ENCODE data around the gene DVL2. TPM values are rescaled to one million over a fixed set of nuclear protein-coding genes. Genes with fewer than 3 reads are reported as not detected.

The DVL2 gene
- total and polyA plus RNA-seq, 2 of the 13 experiments (the other 11 are each of a cell fraction or from before 2014, with no cell fraction given), result 5.7 to 38.2 TPM

- 0 out of 2 replicates have a peak, but pooled peaks have one; percentile 14 for TF ChIP-seq ZBTB46 (CRISPR knock-in tag; IDR thresholded peaks at IDR 0.05; ENCODE audit: borderline replicate concordance)
- TF ChIP-seq HDAC2 (CRISPR knock-in tag; IDR thresholded peaks at IDR 0.05), result no peak; the same call in 1 of the 2 replicates
- no peak for TF ChIP-seq PLRG1 (conservative IDR thresholded peaks at IDR 0.05)
- TF ChIP-seq ZNF768 (CRISPR knock-in tag; IDR thresholded peaks at IDR 0.05), result peak; percentile 66; the same call in 1 of the 2 replicates
- TF ChIP-seq HNF1B (CRISPR knock-in tag; IDR thresholded peaks at IDR 0.05), result 0 out of 2 replicates have a peak, but pooled peaks have one; percentile 11
- TF ChIP-seq ZNF567 (CRISPR knock-in tag; IDR thresholded peaks at IDR 0.05; ENCODE audit: borderline replicate concordance), result no peak
- TF ChIP-seq ZNF414 (CRISPR knock-in tag; IDR thresholded peaks at IDR 0.05), result peak; percentile 55; the same call in 1 of the 2 replicates
- TF ChIP-seq, protein P1, sequence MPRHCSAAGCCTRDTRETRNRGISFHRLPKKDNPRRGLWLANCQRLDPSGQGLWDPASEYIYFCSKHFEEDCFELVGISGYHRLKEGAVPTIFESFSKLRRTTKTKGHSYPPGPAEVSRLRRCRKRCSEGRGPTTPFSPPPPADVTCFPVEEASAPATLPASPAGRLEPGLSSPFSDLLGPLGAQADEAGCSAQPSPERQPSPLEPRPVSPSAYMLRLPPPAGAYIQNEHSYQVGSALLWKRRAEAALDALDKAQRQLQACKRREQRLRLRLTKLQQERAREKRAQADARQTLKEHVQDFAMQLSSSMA (CRISPR knock-in tag; IDR thresholded peaks at IDR 0.05), result no peak; the same call in 1 of the 2 replicates
- TF ChIP-seq NAIF1 (CRISPR knock-in tag; IDR thresholded peaks at IDR 0.05; ENCODE audit: borderline replicate concordance), result peak; percentile 72; the same call in 1 of the 2 replicates
- TF ChIP-seq, protein P2, sequence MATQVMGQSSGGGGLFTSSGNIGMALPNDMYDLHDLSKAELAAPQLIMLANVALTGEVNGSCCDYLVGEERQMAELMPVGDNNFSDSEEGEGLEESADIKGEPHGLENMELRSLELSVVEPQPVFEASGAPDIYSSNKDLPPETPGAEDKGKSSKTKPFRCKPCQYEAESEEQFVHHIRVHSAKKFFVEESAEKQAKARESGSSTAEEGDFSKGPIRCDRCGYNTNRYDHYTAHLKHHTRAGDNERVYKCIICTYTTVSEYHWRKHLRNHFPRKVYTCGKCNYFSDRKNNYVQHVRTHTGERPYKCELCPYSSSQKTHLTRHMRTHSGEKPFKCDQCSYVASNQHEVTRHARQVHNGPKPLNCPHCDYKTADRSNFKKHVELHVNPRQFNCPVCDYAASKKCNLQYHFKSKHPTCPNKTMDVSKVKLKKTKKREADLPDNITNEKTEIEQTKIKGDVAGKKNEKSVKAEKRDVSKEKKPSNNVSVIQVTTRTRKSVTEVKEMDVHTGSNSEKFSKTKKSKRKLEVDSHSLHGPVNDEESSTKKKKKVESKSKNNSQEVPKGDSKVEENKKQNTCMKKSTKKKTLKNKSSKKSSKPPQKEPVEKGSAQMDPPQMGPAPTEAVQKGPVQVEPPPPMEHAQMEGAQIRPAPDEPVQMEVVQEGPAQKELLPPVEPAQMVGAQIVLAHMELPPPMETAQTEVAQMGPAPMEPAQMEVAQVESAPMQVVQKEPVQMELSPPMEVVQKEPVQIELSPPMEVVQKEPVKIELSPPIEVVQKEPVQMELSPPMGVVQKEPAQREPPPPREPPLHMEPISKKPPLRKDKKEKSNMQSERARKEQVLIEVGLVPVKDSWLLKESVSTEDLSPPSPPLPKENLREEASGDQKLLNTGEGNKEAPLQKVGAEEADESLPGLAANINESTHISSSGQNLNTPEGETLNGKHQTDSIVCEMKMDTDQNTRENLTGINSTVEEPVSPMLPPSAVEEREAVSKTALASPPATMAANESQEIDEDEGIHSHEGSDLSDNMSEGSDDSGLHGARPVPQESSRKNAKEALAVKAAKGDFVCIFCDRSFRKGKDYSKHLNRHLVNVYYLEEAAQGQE (IDR thresholded peaks at IDR 0.05; ENCODE audit: borderline replicate concordance in 1 of 2, low read depth in 1 of 2, low read length in 2 of 2), result no peak
- TF ChIP-seq, protein P3, sequence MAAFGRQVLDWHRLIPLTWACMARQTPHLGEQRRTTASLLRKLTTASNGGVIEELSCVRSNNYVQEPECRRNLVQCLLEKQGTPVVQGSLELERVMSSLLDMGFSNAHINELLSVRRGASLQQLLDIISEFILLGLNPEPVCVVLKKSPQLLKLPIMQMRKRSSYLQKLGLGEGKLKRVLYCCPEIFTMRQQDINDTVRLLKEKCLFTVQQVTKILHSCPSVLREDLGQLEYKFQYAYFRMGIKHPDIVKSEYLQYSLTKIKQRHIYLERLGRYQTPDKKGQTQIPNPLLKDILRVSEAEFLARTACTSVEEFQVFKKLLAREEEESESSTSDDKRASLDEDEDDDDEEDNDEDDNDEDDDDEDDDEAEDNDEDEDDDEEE (CRISPR knock-in tag; IDR thresholded peaks at IDR 0.05), result no peak
- TF ChIP-seq ZNF883 (CRISPR knock-in tag; IDR thresholded peaks at IDR 0.05; ENCODE audit: not compliant biosample characterization), result peak; percentile 91
- peak; percentile 68 for TF ChIP-seq PHF21A (CRISPR knock-in tag; IDR thresholded peaks at IDR 0.05)
- TF ChIP-seq ZNF460 (CRISPR knock-in tag; IDR thresholded peaks at IDR 0.05; ENCODE audit: borderline replicate concordance), result no peak
- peak; percentile 92; the same call in 1 of the 2 replicates for TF ChIP-seq ZNF598 (CRISPR knock-in tag; IDR thresholded peaks at IDR 0.05; ENCODE audit: borderline replicate concordance)
- no peak; the same call in 1 of the 2 replicates for TF ChIP-seq DNMT3B (CRISPR knock-in tag; conservative IDR thresholded peaks at IDR 0.05)
- TF ChIP-seq GPN1 (CRISPR knock-in tag; IDR thresholded peaks at IDR 0.05; ENCODE audit: borderline replicate concordance), result no peak
- no peak for TF ChIP-seq ZNF431 (CRISPR knock-in tag; IDR thresholded peaks at IDR 0.05; ENCODE audit: borderline replicate concordance, low read depth)
Observed at GRCh38 chr17:7219812-7220592, 14.3 kb downstream of the DVL2 start, which contains the start of the genes ACADVL and DLG4 (continued).

Data from HepG2 (cell line).